Mesenchymal stem cell (in vitro differentiated cells and primary cell): ENCODE measurements around the gene OR52B6.

Source experiments
- DNase-seq: peaks from one replicate; pipeline ENCODE4 v3.0.0-alpha.2; 2013
- H2AFZ ChIP-seq: one replicate; pipeline ENCODE4 v1.6.1; 2013; ENCODE audit warnings: low read depth, mild to moderate bottlenecking, control low read depth, inconsistent platforms, low read length, moderate library complexity
- H2AK5ac ChIP-seq: 2 replicates; pipeline ENCODE4 v1.6.1; 2013; ENCODE audit warnings: low read length, moderate library complexity, mild to moderate bottlenecking, inconsistent platforms; ENCODE audit not compliant: severe bottlenecking
- H2BK120ac ChIP-seq: one replicate; pipeline ENCODE4 v1.6.1; 2013; ENCODE audit warnings: low read depth, mild to moderate bottlenecking, inconsistent platforms, low read length, moderate library complexity
- H2BK12ac ChIP-seq, 2 experiments: one replicate each; pipeline ENCODE4 v1.6.1; 2013; ENCODE audit warnings: inconsistent platforms in 2 of 2, low read length in 2 of 2, mild to moderate bottlenecking in 2 of 2, moderate library complexity in 2 of 2, control low read depth in 1 of 2
- H2BK15ac ChIP-seq: one replicate; pipeline ENCODE4 v1.6.1; 2013; ENCODE audit warnings: mild to moderate bottlenecking, low read depth, inconsistent platforms; ENCODE audit not compliant: poor library complexity, severe bottlenecking
- H2BK5ac ChIP-seq: 2 replicates; pipeline ENCODE4 v1.6.1; 2013; ENCODE audit warnings: low read depth, mild to moderate bottlenecking, low read length, control low read depth, inconsistent platforms; ENCODE audit not compliant: poor library complexity, severe bottlenecking
- H3K14ac ChIP-seq, 2 experiments: one replicate each; pipeline ENCODE4 v1.6.1; 2013; ENCODE audit warnings: inconsistent platforms in 2 of 2, low read length in 2 of 2, control low read depth in 1 of 2, mild to moderate bottlenecking in 1 of 2, moderate library complexity in 1 of 2
- H3K18ac ChIP-seq, 2 experiments: one replicate each; pipeline ENCODE4 v1.6.1; 2013; ENCODE audit warnings: inconsistent platforms in 2 of 2, low read length in 2 of 2, control low read depth in 1 of 2, low read depth in 1 of 2, mild to moderate bottlenecking in 1 of 2
- H3K23ac ChIP-seq, 2 experiments: one replicate each; pipeline ENCODE4 v1.6.1; 2013; ENCODE audit warnings: inconsistent platforms in 2 of 2, low read length in 2 of 2, mild to moderate bottlenecking in 2 of 2, moderate library complexity in 2 of 2, control low read depth in 1 of 2
- H3K27ac ChIP-seq: 2 replicates; pipeline ENCODE4 v1.5.1; 2013; ENCODE audit warnings: mild to moderate bottlenecking, moderate library complexity, low read length, control low read depth, inconsistent platforms; ENCODE audit not compliant: poor library complexity, severe bottlenecking
- H3K27me3 ChIP-seq, 2 experiments: 2 replicates each; pipeline versions ENCODE4 v1.6.1 to v1.7.0; 2013; ENCODE audit warnings: low read length in 2 of 2, mild to moderate bottlenecking in 2 of 2, moderate library complexity in 2 of 2, control low read depth in 1 of 2, inconsistent platforms in 1 of 2; ENCODE audit not compliant: control insufficient read depth in 1 of 2, insufficient read depth in 1 of 2
- H3K36me3 ChIP-seq, 2 experiments: 2 replicates each; pipeline versions ENCODE4 v1.6.1 to v1.7.0; 2013; ENCODE audit warnings: low read length in 2 of 2, control low read depth in 1 of 2, inconsistent platforms in 1 of 2, low read depth in 1 of 2, mild to moderate bottlenecking in 1 of 2; ENCODE audit not compliant: insufficient read depth in 2 of 2, control insufficient read depth in 1 of 2
- H3K4ac ChIP-seq, 2 experiments: one replicate each; pipeline ENCODE4 v1.6.1; 2013; ENCODE audit warnings: inconsistent platforms in 2 of 2, low read length in 2 of 2, mild to moderate bottlenecking in 2 of 2, moderate library complexity in 2 of 2, control low read depth in 1 of 2, low read depth in 1 of 2
- H3K4me1 ChIP-seq: 2 replicates; pipeline ENCODE4 v1.6.1; 2013; ENCODE audit warnings: low read depth, low read length, control low read depth; ENCODE audit not compliant: control insufficient read depth, insufficient read depth
- H3K4me2 ChIP-seq: 2 replicates; pipeline ENCODE4 v1.6.1; 2013; ENCODE audit warnings: low read length, mild to moderate bottlenecking, inconsistent platforms; ENCODE audit not compliant: poor library complexity, severe bottlenecking
- H3K4me3 ChIP-seq, 2 experiments: 2 replicates each; pipeline versions ENCODE4 v1.5.1 to v1.7.0; 2013; ENCODE audit warnings: low read length in 2 of 2, mild to moderate bottlenecking in 2 of 2, control low read depth in 1 of 2, low read depth in 1 of 2; ENCODE audit not compliant: insufficient read depth in 1 of 2
- H3K79me1 ChIP-seq: replicated peaks from 2 replicates; pipeline ENCODE4 v1.6.1; 2013; ENCODE audit warnings: mild to moderate bottlenecking, control low read depth, low read length, inconsistent platforms; ENCODE audit not compliant: poor library complexity, severe bottlenecking
- H3K9ac ChIP-seq: 2 replicates; pipeline ENCODE4 v1.7.0; 2013; ENCODE audit warnings: mild to moderate bottlenecking, low read length, moderate library complexity
- H3K9me3 ChIP-seq: 2 replicates; pipeline ENCODE4 v1.7.0; 2013; ENCODE audit warnings: mild to moderate bottlenecking, low read length; ENCODE audit not compliant: control insufficient read depth
- H4K8ac ChIP-seq: one replicate; pipeline ENCODE4 v1.6.1; 2013; ENCODE audit warnings: inconsistent platforms, mild to moderate bottlenecking, low read length, moderate library complexity
- H4K91ac ChIP-seq: one replicate; pipeline ENCODE4 v1.6.1; 2013; ENCODE audit warnings: mild to moderate bottlenecking, low read length, inconsistent platforms
- WGBS: methylation state at CpG from one replicate; pipeline ENCODE4 v1.1.7; 2013; ENCODE audit warnings: mixed read lengths; 5-methylcytosine and 5-hydroxymethylcytosine counted together

The OR52B6 gene

DNA sequence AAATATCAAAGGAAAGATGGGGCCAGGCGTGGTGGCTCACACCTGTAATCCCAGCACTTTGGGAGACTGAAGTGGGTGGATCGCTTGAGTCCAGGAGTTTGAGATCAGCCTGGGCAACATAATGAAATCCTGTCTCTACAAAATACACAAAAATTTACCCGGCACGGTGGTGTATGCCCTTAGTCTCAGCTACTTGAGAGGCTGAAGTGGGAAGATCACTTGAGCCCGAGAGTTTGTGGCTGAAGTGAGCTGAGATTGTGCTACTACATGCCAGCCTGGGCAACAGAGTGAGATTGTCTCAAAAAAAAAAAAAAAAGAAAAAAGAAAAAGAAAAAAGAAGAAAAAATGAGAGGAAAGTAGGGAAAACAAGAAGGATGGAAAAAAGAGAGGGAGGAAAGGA is 11.9 kb downstream of the OR52B6 start:
- H3K14ac ChIP-seq = no peak overlapping the region
- no peak overlapping the region for H3K9ac ChIP-seq
- WGBS = 93% methylated on average over 4 of the region's 5 CpGs
- H3K4me1 ChIP-seq = peaks cover 4% of the 10 kb centered on the region
- H3K4ac ChIP-seq = no peak overlapping the region
- H3K27me3 ChIP-seq = no peaks in the 10 kb centered on the region
- no peaks in the 10 kb centered on the region for H3K9me3 ChIP-seq
- no peaks in the 10 kb centered on the region for H3K36me3 ChIP-seq
- DNase-seq = no peak
- H3K79me1 ChIP-seq = peaks cover 2% of the 10 kb centered on the region
- H2BK5ac ChIP-seq = no peak overlapping the region
- no peak overlapping the region for H3K4me2 ChIP-seq
- no peak overlapping the region for H3K18ac ChIP-seq
- no peak overlapping the region for H2BK120ac ChIP-seq
- no peak overlapping the region for H2BK12ac ChIP-seq
- no peak overlapping the region for H4K91ac ChIP-seq
- no peak overlapping the region for H4K8ac ChIP-seq
- H3K23ac ChIP-seq = no peak overlapping the region
- H3K4me3 ChIP-seq = no peak overlapping the region
- H2BK15ac ChIP-seq = no peak overlapping the region
- no peak overlapping the region for H2AFZ ChIP-seq
- H2AK5ac ChIP-seq = no peak overlapping the region
- no peak overlapping the region for H3K27ac ChIP-seq

DNA sequence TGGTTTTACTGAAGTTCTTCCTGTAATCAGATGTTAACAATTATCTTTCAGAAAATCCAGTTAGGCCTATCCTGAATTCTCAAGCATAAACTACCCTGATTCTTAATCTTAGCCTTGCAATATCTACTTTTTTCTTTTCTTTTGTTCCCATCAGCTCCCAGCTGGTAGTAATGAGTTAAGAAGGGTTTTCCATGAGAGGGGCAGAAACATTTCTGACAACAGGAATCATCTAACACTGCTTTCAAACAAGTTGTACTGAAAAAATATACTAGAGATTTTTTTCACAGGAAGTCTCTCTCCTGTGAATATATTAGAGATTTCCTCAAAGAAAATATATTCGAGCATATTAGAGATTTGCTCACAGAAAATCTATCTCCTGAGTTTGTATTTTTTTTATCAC is 12.5 kb downstream of the OR52B6 start:
- Histone ChIP-seq H3K4me3 (no peak overlapping the region), H3K36me3 (no peaks in the 10 kb centered on the region), H2BK120ac (no peak overlapping the region), H3K79me1 (peaks cover 7% of the 10 kb centered on the region), H3K4me1 (peaks cover 8% of the 10 kb centered on the region), H2BK12ac (no peak overlapping the region), H3K9me3 (no peaks in the 10 kb centered on the region), H3K18ac (no peak overlapping the region), H3K23ac (no peak overlapping the region), H3K9ac (no peak overlapping the region), H2BK15ac (no peak overlapping the region), H2AK5ac (no peak overlapping the region), H3K4ac (no peak overlapping the region), H2AFZ (no peak overlapping the region), H3K27me3 (no peaks in the 10 kb centered on the region), H2BK5ac (no peak overlapping the region), H3K27ac (peak overlapping the region; percentile 23), H4K8ac (no peak overlapping the region), H3K4me2 (no peak overlapping the region), H4K91ac (no peak overlapping the region), H3K14ac (no peak overlapping the region)
- no CpG with 5 or more reads among the region's 1 CpG for WGBS
- DNase-seq = no peak

DNA sequence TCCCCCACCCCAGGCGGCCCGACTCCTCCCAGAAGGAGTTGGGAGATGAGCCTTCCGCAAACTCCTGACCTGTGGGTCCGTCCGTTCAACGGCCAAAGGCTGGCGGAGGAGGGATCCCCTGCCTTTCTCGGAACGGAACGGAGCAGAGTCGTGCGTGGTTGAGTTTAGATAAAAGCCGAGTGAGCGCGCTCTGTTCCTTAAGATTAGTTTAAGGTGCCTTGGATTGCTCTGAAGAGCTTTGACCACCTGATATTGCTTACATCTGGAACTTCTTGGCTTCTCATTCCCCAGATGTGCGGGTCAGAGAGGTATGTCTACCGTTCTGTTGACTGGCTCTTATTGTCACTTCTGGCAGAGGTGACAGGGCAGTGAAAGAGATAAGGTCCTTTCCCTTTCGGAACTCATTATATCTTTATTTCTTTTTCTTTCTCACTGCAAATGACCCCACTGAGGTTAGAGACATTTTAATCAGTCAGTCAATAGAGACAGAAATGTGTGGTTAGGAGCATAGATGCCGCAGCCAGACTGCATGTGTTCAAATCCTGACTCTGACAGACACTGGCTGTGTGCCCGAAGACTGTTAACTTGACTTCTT is 16.0 kb downstream of the OR52B6 start, which contains the start of gene TRIM6:
Gene TRIM6 (plus strand): TSS at position 31 of the 595 bp plus-strand sequence. CDS start 261 bp downstream, at position 292.
- Histone ChIP-seq H3K14ac (no peak within 1 kb of the TSS), H3K4ac (peak within 1 kb of the TSS in 1 of 2 experiments; percentile 46), H3K4me1 (peaks cover 9% of the 10 kb centered on the region), H4K91ac (peak within 1 kb of the TSS; percentile 65), H4K8ac (peak within 1 kb of the TSS; percentile 82), H2AFZ (peak within 1 kb of the TSS; percentile 49), H2BK120ac (peak within 1 kb of the TSS; percentile 73), H2AK5ac (peak within 1 kb of the TSS; percentile 69), H3K27me3 (no peaks in the 10 kb centered on the region), H3K27ac (peak within 1 kb of the TSS; percentile 87), H3K18ac (peak within 1 kb of the TSS; percentile 68 to 70), H3K4me3 (peak within 1 kb of the TSS; percentile 57 to 92), H3K36me3 (no peaks in the 10 kb centered on the region), H3K9ac (peak within 1 kb of the TSS; percentile 89), H3K23ac (no peak within 1 kb of the TSS), H2BK12ac (peak within 1 kb of the TSS; percentile 38 to 87), H2BK5ac (peak within 1 kb of the TSS; percentile 73), H2BK15ac (no peak within 1 kb of the TSS), H3K4me2 (peak within 1 kb of the TSS; percentile 68), H3K9me3 (no peaks in the 10 kb centered on the region), H3K79me1 (peaks cover 8% of the 10 kb centered on the region)
- peak; percentile 59 for DNase-seq
- WGBS = 1% methylated on average over 18 of the region's 20 CpGs

- Histone ChIP-seq H2AFZ (no peak overlapping the region), H3K23ac (peak overlapping the region in 1 of 2 experiments; percentile 72), H4K91ac (no peak overlapping the region), H3K18ac (peak overlapping the region in 1 of 2 experiments; percentile 56), H3K4ac (peak overlapping the region in 1 of 2 experiments; percentile 30), H2BK12ac (peak overlapping the region in 1 of 2 experiments; percentile 71), H3K9ac (peak overlapping the region; percentile 89), H3K9me3 (no peaks in the 10 kb centered on the region), H3K27me3 (no peaks in the 10 kb centered on the region), H3K36me3 (no peaks in the 10 kb centered on the region), H4K8ac (peak overlapping the region; percentile 80), H3K14ac (peak overlapping the region in 1 of 2 experiments; percentile 24), H2AK5ac (peak overlapping the region; percentile 94), H3K4me2 (peak overlapping the region; percentile 68), H2BK120ac (peak overlapping the region; percentile 27), H3K4me3 (peak overlapping the region in 1 of 2 experiments; percentile 92), H2BK5ac (no peak overlapping the region), H3K27ac (no peak overlapping the region), H3K4me1 (peaks cover 11% of the 10 kb centered on the region), H2BK15ac (no peak overlapping the region), H3K79me1 (peaks cover 8% of the 10 kb centered on the region)
- DNase-seq = no peak
- WGBS = 41% methylated on average over 3 of the region's 3 CpGs
Observed at GRCh38 chr11:5597953-5598352, 17.3 kb downstream of the OR52B6 start.
